Suppressor macrophage treated with lipopolysaccharide for 1 hour (primary cell): ENCODE measurements around the gene CCDC117.
"Not testable (repeated sequence)": the region's sequence is repeated elsewhere in the genome, so short reads cannot be mapped to it uniquely, and the experiment has no call there.

Experiments
- DNase-seq, 3 donors: peaks; one replicate each; pipeline ENCODE4 v3.0.0-alpha.2; 2020 to 2022

Gene CCDC117

GRCh38 chr22:28801845-28802594, 29.5 kb downstream of the CCDC117 start:
- DNase-seq: peak; percentile 50 to 69 (median 67)

GRCh38 chr22:28802595-28803123, 30.2 kb downstream of the CCDC117 start:
- peak in 2 of 3 donors; percentile 33 to 47 for DNase-seq

GRCh38 chr22:28805426-28805825, 32.9 kb downstream of the CCDC117 start:
- DNase-seq: not testable (repeated sequence)

GRCh38 chr22:28808716-28809355, 36.3 kb downstream of the CCDC117 start:
- DNase-seq: no peak

- DNase-seq: peak; percentile 72 to 90 (median 73)
Observed at GRCh38 chr22:28810821-28811491, 38.5 kb downstream of the CCDC117 start.

GRCh38 chr22:28812516-28812915, 40.0 kb downstream of the CCDC117 start:
- DNase-seq: no peak

- peak; percentile 91 to 96 (median 91) for DNase-seq
Observed at GRCh38 chr22:28813772-28814518, 41.5 kb downstream of the CCDC117 start.

- peak in 1 of 3 donors; percentile 27 for DNase-seq
Observed at GRCh38 chr22:28815111-28815510, 42.6 kb downstream of the CCDC117 start.

- DNase-seq: no peak
Observed at GRCh38 chr22:28815729-28816128, 43.2 kb downstream of the CCDC117 start.

GRCh38 chr22:28817064-28817463, 44.6 kb downstream of the CCDC117 start:
- DNase-seq: no peak

GRCh38 chr22:28817919-28818859, 45.7 kb downstream of the CCDC117 start:
- peak in 2 of 3 donors; percentile 38 to 58 for DNase-seq

GRCh38 chr22:28819253-28820096, 47.0 kb downstream of the CCDC117 start:
- no peak for DNase-seq

GRCh38 chr22:28820885-28821284, 48.4 kb downstream of the CCDC117 start:
- no peak for DNase-seq

GRCh38 chr22:28821452-28821851, 49.0 kb downstream of the CCDC117 start:
- DNase-seq: no peak

- no peak for DNase-seq
Observed at GRCh38 chr22:28822930-28823551, 50.5 kb downstream of the CCDC117 start.

GRCh38 chr22:28824455-28824854, 52.0 kb downstream of the CCDC117 start:
- DNase-seq: not testable (repeated sequence)

- DNase-seq: not testable (repeated sequence)
Observed at GRCh38 chr22:28826430-28826829, 53.9 kb downstream of the CCDC117 start.

- peak in 1 of 3 donors; percentile 6 for DNase-seq
Observed at GRCh38 chr22:28826921-28827320, 54.4 kb downstream of the CCDC117 start.

GRCh38 chr22:28829358-28830181, 57.1 kb downstream of the CCDC117 start:
- DNase-seq: peak; percentile 89 to 93 (median 89)
